ENCODE results near the gene FLT1. TPM values are rescaled to one million over a fixed set of nuclear protein-coding genes. Genes with fewer than 3 reads are reported as not detected.

The FLT1 gene
- total and polyA plus RNA-seq, 2 of the 13 experiments (the other 11 are each of a cell fraction or from before 2014, with no cell fraction given): 0.02 TPM; not detected in 1

DNA sequence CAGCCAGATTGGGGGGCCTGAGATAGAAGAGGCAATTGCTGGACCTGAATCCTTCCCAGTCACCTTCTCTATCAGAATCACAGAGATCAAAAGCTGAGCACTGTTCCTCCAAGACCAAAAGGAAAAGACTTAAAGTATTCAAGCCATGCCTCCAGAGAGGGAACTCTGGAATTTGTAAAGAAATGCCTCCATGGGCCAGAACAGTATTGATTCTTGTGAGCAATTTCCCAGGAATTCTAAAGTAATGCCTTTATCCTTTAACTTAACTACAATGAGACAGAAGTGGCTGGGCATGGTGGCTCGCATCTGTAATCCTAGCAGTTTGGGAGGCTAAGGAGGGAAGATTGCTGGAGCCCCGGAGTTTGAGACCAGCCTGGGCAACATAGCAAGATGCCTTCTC lies 148.8 kb downstream of the FLT1 start:
- no peak overlapping the region for H3K9ac ChIP-seq (ENCODE audit: insufficient read depth, low read depth, low read length)
- no peaks in the 10 kb centered on the region for H3K36me3 ChIP-seq (replicated peaks in 1 of 2; ENCODE audit: control insufficient read depth in 1 of 2, insufficient read depth in 2 of 2, low read length in 2 of 2)
- in situ Hi-C loops (cut with HindIII; ENCODE audit: extremely low pct_ligation_motif_present, low pct_unique_long_range_greater_than_20kb): no loop called here
- H3K79me2 ChIP-seq (ENCODE audit: insufficient read depth, low read length): no peaks in the 10 kb centered on the region
- no peak overlapping the region for H3K27ac ChIP-seq (ENCODE audit: extremely low read length, insufficient read depth, low read length)
- ATAC-seq (no peak), FAIRE-seq (no peak), DNase-seq (ENCODE audit: low spot score) (no peak)
- ChIA-PET POLR2A (no interaction called here), CTCF (ENCODE audit: low intra/inter-chr PET ratio, low total read pairs) (no interaction called here)
- BruUV-seq (replicated peaks): no TSS peak
- H2AFZ ChIP-seq (ENCODE audit: low read length): no peak overlapping the region
- intact Hi-C loops (cut with micrococcal nuclease; ENCODE audit: unreplicated experiment): no loop called here
- no peaks in the 10 kb centered on the region for H4K20me1 ChIP-seq (ENCODE audit: insufficient read depth, low read length)
- H3K4me1 ChIP-seq (ENCODE audit: insufficient read depth, low read length): no peaks in the 10 kb centered on the region
- H3K27me3 ChIP-seq (ENCODE audit: control insufficient read depth in 1 of 2, insufficient read depth in 2 of 2, low read length in 2 of 2): no peaks in the 10 kb centered on the region
- WGBS (ENCODE audit: low lambda C conversion rate): 72% methylated on average over 2 of the region's 2 CpGs
- H3K9me3 ChIP-seq (ENCODE audit: low read length): no peaks in the 10 kb centered on the region
- no peak overlapping the region for H3K4me3 ChIP-seq (replicated peaks in 1 of 3; ENCODE audit: insufficient read depth in 1 of 3, low read depth in 2 of 3, low read length in 3 of 3)
- TF ChIP-seq, protein P1, sequence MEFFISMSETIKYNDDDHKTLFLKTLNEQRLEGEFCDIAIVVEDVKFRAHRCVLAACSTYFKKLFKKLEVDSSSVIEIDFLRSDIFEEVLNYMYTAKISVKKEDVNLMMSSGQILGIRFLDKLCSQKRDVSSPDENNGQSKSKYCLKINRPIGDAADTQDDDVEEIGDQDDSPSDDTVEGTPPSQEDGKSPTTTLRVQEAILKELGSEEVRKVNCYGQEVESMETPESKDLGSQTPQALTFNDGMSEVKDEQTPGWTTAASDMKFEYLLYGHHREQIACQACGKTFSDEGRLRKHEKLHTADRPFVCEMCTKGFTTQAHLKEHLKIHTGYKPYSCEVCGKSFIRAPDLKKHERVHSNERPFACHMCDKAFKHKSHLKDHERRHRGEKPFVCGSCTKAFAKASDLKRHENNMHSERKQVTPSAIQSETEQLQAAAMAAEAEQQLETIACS (CRISPR knock-in tag; IDR thresholded peaks at IDR 0.05): no peak
- TF ChIP-seq, protein P2, sequence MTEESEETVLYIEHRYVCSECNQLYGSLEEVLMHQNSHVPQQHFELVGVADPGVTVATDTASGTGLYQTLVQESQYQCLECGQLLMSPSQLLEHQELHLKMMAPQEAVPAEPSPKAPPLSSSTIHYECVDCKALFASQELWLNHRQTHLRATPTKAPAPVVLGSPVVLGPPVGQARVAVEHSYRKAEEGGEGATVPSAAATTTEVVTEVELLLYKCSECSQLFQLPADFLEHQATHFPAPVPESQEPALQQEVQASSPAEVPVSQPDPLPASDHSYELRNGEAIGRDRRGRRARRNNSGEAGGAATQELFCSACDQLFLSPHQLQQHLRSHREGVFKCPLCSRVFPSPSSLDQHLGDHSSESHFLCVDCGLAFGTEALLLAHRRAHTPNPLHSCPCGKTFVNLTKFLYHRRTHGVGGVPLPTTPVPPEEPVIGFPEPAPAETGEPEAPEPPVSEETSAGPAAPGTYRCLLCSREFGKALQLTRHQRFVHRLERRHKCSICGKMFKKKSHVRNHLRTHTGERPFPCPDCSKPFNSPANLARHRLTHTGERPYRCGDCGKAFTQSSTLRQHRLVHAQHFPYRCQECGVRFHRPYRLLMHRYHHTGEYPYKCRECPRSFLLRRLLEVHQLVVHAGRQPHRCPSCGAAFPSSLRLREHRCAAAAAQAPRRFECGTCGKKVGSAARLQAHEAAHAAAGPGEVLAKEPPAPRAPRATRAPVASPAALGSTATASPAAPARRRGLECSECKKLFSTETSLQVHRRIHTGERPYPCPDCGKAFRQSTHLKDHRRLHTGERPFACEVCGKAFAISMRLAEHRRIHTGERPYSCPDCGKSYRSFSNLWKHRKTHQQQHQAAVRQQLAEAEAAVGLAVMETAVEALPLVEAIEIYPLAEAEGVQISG (CRISPR knock-in tag; IDR thresholded peaks at IDR 0.05): no peak
- TF ChIP-seq, protein P3, sequence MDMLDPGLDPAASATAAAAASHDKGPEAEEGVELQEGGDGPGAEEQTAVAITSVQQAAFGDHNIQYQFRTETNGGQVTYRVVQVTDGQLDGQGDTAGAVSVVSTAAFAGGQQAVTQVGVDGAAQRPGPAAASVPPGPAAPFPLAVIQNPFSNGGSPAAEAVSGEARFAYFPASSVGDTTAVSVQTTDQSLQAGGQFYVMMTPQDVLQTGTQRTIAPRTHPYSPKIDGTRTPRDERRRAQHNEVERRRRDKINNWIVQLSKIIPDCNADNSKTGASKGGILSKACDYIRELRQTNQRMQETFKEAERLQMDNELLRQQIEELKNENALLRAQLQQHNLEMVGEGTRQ (IDR thresholded peaks at IDR 0.05; ENCODE audit: low read depth, low read length): no peak
- TF ChIP-seq, protein P3 (CRISPR knock-in tag; IDR thresholded peaks at IDR 0.05; ENCODE audit: borderline replicate concordance): no peak
- TF ChIP-seq POLR2A (IDR thresholded peaks at IDR 0.05; ENCODE audit: insufficient read depth in 1 of 2, low read depth in 2 of 2, low read length in 2 of 2): no peak
- TF ChIP-seq ZFAT (CRISPR knock-in tag; conservative IDR thresholded peaks at IDR 0.05): no peak
- no peak for TF ChIP-seq GZF1 (CRISPR knock-in tag; IDR thresholded peaks at IDR 0.05)
- TF ChIP-seq MED13 (CRISPR knock-in tag; IDR thresholded peaks at IDR 0.05): no peak
- TF ChIP-seq HOXA5 (CRISPR knock-in tag; IDR thresholded peaks at IDR 0.05): no peak
- TF ChIP-seq, protein P4, sequence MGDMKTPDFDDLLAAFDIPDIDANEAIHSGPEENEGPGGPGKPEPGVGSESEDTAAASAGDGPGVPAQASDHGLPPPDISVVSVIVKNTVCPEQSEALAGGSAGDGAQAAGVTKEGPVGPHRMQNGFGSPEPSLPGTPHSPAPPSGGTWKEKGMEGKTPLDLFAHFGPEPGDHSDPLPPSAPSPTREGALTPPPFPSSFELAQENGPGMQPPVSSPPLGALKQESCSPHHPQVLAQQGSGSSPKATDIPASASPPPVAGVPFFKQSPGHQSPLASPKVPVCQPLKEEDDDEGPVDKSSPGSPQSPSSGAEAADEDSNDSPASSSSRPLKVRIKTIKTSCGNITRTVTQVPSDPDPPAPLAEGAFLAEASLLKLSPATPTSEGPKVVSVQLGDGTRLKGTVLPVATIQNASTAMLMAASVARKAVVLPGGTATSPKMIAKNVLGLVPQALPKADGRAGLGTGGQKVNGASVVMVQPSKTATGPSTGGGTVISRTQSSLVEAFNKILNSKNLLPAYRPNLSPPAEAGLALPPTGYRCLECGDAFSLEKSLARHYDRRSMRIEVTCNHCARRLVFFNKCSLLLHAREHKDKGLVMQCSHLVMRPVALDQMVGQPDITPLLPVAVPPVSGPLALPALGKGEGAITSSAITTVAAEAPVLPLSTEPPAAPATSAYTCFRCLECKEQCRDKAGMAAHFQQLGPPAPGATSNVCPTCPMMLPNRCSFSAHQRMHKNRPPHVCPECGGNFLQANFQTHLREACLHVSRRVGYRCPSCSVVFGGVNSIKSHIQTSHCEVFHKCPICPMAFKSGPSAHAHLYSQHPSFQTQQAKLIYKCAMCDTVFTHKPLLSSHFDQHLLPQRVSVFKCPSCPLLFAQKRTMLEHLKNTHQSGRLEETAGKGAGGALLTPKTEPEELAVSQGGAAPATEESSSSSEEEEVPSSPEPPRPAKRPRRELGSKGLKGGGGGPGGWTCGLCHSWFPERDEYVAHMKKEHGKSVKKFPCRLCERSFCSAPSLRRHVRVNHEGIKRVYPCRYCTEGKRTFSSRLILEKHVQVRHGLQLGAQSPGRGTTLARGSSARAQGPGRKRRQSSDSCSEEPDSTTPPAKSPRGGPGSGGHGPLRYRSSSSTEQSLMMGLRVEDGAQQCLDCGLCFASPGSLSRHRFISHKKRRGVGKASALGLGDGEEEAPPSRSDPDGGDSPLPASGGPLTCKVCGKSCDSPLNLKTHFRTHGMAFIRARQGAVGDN (CRISPR knock-in tag; IDR thresholded peaks at IDR 0.05): no peak
- no peak for TF ChIP-seq ZNF274 (CRISPR knock-in tag; IDR thresholded peaks at IDR 0.05)
- H3K4me2 ChIP-seq (ENCODE audit: low read depth, low read length): no peak overlapping the region
